Cerebellar cortex (tissue), 1 donor: Measurements from ENCODE around the gene SLCO2B1.

Source experiments
- DNase-seq: peaks from one replicate; pipeline ENCODE4 v3.0.0-alpha.2; 2015; ENCODE audit warnings: low spot score

SLCO2B1 gene

DNA sequence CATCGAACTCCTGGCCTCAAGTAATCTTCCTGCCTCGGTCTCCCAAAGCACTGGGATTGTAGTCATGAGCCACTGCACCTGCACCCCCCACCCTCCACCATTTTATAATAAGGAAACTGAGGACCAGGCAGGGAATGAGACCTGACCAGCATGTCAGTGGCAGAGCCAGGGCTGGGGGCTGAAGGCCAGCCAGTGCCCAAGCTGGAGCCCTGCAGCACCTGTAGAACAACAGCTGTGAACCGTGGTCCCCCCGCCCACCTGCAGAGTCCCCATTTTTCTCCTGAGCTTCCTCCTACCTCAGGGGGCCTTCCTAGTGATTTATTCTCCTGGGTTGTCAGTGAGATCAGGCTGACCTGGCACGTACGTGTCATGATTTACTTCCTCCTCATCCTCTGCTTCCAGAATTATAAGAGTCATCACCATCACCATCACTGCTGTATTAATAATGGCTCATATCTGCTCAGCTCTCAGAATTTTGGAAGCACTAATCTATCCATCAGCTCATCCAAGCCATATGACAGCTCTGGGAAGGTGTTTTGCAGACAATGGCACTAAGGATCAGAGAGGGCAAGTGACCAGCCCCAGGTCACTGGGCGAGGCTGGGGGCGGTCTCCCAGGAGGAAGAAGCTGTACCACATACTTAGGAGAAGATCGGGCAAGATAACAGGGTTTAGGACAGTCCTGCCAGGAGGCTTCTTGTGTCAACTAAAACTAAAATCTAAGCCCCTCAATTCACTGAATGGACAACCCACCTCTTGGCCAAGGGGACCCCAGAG is 5.5 kb upstream of the SLCO2B1 start:
- DNase-seq, result no peak

DNA sequence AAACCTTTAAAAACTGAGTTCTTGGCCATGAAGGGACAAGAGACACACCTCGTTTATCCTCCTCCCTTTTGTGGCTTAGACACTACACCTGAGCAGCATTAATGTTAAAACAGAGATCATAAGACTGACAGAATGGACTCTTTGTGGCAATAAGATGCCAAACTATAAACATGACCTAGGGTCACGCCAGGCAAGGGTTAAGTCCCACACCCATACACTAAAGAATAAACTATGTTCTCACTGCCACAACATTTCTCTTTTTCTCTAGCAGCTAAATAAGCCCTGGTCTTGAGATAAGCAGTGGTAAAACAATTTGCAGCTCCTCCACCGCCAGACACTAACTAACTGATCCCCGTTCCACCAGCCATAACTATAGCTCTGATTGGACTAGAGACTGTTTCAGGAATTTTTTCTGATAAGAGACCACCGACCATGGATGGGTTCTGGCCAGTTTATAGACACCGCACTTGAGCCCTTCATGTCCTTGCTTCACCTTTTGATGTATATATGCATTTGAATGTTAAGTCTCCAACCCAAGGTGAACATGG is 4.9 kb upstream of the SLCO2B1 start:
- no peak for DNase-seq

DNA sequence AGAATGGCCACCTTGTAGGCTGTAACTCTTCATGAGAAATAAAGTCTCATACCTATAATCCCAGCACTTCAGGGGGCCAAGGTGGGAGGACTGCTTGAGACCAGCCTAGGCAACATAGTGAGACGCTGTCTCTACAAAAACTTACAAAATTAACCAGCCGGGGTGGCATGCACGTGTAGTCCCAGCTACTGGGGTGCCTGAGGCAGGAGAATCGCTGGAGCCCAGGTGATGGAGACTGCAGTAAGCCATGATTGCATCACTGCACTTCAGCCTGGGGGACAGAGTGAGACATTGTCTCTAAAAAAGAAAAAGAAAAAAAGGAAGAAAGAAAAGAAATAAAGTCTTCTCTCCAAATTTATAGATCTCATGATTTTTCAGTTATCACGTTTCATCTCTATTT is 4.2 kb upstream of the SLCO2B1 start:
- DNase-seq, result no peak

DNA sequence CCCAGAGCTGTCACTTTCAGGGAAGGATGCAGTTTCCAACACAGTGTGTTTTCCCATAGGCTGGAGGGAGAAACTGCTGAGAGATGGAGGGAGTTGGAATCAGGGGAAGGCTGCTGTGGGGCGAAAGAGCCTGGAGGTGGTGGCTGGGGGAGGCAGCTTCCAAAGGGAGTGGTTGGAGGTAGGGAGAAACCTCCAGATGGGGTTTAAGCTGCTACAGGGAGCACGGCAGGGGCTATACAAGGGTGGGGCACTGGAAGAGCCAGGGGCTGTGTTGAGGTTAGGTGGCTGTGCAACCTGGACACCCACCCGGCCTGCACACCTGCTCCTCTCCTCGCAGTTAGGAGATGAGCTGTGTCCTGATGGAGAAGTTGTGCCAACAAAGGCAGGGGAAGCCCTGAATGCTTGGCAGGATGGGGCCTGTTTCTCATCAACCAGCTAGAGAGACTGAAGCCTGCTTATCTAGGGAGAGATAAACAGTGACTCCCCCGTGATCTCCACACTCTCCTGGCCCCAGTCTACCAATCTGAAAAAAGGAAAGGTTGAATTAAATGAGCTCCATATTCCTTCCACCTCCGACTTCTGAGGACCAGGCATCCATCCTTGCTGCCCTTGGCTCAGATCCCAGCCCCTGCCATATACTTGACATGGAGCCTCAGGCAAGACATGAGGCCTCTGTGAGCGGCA is 3.6 kb upstream of the SLCO2B1 start:
- no peak for DNase-seq

DNA sequence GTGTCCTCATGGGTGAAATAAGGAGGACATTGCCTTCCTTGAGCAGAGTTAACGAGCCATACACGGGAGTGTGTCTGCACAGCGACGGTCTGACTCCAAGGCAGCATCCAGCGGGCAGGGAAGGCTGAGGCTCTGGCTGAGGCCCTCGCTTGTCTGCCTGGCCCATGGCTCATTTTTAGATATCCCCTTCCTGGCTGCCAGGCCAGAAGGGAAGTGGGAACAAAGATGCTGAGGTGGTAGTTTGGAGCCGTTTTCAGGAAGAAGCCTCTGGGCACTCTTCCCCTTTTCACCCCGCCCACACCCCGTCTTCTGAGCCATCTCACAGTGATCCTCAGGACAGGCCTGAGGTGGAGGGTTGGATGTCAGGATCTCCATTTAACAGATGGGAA is 3.0 kb upstream of the SLCO2B1 start:
- no peak for DNase-seq

DNA sequence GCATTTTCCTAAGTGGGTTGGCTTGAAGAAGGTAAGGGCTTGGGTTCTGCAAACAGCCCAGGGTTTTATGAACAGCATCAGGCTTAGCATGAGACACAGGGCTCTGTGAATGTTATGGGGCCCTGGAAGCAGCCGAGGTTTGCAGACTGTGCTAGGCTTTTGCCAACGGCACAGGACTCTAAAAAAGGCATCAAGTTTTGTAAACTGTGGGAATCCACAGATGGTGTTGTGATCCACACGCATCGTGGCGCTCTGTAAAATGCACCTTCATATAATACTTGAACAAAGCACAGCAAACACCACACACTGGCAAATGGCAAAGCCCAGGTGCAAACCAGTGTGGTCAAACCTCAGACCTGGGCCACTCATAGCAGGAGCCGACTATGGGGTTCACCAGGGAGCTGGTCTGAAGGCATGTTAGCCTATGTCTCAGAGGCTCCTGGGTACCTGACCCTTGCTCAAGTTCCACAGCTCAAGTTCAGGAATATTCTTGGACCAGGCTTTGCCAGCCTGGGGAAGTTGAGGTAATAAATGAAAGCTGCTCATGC is 2.4 kb upstream of the SLCO2B1 start:
- DNase-seq, result no peak

DNA sequence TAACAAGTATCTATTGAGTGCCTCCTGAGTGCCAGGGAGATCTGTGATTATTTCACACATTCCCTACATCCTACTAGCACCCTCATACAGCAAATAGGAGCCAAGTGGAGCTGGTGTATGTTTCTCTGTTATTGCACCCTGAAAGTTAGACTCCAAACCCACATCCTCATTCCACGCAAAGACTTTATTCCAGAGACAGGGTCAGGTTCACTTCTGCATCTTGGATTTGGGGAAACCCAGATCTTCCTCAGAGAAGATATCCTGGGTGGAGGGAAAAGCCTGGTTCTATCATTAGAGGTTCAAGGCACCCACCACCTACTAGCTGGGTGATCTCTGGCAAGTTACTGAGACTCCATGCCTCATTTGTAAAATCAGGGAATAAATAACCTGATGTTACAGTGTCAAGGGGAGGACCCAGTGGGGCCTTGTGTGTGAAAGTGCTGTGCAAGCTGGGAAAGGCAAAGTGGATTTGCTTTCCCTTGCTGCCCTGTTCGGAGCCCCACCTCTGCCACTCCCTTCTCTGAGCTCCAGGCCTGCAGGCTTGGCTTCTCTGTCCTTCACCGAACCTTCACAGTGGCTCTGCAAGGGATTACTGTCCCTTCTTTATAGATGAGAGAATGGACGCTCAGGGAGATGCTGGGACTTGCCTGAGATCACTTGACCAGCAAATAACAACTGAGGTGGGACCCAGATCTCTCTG is 991 bp upstream of the SLCO2B1 start:
- no peak for DNase-seq

DNA sequence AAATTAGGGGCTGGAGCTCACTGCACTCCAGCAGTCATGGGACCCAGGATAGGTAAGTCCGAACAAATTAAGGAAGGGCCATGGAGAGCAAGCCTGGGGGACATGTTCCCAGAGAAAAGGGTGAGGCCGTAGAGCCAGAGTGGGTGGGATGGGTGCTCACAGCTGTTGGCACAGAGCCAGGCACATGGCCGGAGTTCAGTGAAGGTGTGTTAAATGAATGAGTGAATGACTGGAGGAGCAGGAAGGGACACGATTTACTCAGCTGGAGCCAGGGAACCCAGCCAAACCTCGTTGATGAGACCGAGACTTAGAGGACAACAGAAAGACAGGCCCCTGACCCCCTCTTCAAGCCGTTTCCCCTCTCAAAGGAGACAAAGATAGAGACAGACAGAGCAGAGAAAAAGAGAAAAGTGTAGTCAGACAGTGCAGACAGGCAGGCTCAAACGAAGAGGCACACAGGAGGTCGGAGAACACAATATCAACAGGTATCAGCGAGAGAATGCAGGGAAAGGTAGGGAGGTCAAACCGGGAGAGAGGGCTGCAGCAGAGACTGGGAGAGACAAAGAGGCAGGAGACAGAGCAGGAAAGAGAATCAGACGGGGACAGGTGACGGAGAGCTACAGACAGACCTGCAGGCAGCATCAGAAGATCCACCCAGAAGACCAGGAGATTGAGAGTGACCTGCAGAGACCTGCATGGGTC is 590 bp downstream of the SLCO2B1 start:
- DNase-seq, result no peak

DNA sequence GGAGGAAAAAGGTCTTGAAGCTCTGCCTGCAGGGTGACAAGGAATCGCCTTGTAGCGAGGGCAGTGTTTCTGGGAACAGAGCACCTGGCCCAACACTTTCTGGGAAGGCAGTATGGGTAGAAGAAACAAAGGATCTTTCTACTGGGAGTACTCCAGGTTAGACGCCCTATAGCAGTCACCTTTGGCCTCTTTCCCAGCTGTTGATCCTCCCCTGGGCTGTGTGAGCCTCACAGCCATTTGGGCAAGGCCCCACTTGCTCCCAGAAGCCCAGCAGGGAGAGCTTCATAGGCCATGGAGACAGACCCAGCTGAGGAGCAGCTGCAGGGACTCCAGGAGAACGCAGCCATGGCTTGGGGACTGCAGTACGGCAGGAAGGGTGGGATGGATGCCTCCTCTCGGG is 1.2 kb downstream of the SLCO2B1 start:
- DNase-seq, result no peak

DNA sequence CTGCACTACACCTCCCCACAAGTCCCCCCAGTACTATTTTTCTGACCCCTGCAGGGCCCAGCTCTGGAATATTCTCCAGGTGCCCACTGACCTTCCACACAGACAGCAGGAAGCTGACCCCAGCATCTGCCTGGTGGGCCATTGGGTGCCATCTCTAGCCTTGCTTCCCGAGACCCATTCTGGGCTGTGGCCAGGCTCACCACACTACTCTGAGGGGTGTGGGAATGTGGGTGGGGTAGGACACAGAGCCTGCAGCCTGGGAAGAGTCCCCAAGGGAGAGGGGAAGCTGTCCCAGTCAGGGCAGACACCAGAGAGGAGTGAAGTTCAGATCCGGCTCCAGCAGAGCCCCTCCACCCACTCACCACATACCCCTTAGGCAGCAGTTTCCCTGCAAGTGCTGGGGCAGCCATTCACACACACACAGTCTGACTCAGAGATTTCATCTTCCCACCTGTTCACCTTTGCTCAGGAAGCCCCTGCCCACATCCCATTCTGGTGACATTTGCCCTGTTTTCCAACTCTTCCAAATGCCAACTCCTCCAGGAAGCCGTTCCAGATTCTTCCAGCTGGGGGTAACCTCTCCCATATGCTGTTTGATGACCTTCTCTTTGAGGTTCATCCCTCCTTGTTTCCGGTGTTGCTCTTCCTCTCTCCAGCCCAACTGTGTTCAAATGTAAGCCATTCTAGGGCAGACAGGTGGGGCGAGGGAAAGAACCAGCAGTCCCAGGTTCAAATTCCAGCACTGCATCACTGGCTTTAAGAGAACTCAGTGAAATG is 1.9 kb downstream of the SLCO2B1 start:
- DNase-seq, result no peak

DNA sequence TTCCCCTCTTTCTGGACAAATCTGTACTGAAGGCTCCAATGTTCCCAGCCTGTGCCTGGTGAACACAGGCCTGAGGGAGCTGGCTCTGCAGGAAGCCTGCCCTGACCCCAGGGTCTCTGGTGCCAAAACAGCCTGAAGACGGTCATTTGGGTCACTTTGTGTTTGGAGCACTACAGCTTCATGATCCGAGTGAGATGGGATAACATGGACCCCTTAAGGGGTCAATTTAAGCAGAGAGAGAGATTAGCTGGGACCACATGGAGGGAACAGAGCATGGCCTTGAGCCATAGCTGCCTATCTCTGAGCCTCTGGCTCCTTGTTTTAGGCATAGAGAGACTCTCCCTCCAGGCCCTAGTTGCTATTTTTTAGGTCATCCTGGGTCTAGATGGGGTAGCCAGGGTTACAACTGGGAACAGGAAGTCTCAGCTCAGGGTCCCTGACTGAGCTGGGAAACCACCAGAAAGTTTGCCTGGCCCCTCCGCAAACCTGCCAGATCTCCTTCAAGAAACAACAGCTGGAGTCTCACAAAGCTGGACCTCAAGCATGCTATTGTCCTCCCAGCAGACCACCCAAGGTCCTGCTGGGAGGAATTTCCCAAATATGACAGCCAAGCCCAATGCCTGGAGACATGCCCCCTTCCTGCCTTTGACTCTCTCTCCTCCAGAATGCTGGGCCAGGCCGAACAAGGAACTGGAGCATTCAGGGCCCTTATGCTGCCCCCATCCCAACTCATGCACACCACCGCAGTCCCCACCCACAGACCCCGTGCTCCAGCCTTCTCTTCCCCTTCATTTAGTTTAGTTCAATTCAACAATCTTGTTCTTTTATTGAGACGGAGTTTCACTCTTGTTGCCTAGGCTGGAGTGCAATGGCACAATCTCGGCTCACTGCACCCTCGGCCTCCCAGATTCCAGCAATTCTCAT is 4.0 kb downstream of the SLCO2B1 start:
- no peak for DNase-seq

DNA sequence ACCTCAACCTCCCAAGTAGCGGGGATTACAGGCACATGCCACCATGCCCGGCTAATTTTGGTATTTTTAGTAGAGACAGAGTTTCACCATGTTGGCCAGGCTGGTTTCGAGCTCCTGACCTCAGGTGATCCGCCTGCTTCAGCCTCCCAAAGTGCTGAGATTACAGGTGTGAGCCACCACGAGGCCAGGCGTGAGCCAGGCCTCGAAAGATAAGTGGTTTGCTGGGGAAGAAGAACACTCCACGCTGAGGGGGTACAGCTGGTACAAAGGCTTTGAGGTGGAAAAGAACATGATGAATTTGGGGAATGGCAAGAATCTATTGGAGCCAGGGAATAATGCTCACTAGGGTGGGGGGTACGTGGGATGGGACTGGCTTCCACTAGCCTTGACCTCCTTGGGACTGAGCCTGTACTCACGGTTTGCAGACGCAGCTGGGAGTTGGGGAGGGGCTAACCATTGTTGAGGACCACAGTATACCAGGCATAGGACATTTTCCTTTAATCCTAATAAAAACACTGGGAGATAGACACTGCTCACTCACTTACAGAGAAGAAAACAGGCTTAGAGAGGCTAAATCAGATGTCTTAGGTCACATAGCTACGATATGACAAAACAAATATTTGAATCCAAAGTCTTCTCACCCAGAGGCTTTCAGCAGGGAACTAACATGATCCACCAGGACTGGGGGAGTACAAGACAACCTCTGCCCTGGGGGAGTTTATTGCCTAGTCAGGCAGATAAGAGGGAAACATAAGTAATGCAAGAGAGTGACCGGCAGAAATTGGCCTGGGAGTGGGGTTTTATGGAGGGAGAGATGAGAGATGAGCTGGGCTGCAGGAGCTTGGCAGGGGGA is 4.9 kb downstream of the SLCO2B1 start:
- DNase-seq, result no peak

DNA sequence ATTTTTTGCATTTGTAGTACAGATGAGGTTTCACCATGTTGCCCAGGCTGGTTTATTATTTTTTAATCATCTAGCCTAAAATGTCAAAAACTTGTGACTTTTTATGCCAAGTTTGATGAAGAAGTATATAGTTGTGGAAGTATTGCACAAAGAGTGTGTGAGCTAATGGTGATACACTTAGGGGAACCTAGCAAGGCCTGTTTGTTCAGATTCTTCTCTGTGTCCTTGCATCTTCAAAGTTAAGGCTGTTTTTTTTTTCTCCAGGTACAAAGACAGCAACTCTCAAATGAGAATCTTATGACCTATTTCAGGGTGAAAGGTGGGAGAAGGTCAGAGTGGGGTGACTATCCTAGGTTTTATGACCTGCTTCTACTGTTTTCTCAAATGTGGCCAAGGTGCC is 7.3 kb downstream of the SLCO2B1 start:
- DNase-seq, result no peak

DNA sequence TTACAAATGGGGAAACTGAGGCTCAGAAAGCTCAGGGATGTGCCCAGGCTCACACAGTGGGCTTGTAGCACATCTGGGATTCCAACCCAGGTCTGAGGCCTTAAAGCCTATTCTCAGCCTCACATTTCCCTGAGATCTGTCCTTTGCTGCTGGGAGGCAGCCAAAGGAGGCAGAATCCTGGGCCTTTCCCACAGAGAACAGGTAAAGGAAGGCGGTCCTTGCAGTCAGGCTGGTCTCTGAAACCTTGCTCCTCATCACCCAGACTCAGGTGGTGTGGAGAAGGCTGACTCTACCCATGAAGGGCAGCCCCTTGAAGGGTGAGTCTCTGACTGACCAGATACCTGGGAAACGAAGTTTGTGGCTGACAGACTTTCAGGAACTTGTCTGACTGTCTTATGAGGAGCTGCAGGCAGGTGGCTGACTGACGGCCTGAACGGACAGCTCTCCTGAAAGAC is 7.8 kb downstream of the SLCO2B1 start:
- no peak for DNase-seq

DNA sequence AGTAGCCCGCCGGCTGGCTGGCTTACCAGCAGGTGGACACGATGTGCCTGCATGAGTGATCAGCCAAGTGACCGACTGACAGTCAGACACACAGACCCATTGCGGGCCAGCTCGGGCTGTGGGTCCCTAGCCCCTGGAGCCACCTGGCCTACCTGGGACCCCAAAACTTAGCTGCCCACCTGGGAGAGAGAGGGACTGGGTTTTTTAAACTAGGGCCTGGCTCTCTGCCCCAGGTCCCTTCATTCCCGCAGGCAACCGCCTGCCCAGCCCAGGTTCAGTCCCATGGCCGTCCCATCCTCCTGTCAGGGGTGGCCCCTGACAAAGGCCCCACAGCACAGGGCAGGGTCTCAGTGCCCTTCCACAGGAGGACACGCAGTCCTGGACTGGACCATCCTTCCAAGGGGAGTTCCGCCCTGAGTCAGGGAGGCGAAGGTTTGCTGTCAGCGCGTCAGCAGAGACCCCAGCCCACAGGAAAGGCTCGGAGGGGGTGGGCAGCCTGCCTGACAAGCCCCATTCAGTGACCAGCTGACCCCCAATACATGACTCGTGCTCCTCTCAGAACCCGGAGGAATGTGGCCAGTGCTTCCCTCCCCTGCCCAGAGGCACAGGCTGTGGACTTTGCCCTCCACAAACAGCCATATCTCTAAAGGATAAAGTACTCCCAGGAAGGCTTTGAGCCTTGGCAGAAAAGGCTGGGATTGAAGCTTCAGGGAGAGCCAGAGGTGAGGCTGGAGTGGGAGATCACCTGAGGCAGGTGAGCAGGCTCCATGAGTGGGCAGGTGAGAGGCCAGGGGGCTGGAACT is 8.4 kb downstream of the SLCO2B1 start:
- DNase-seq, result no peak

DNA sequence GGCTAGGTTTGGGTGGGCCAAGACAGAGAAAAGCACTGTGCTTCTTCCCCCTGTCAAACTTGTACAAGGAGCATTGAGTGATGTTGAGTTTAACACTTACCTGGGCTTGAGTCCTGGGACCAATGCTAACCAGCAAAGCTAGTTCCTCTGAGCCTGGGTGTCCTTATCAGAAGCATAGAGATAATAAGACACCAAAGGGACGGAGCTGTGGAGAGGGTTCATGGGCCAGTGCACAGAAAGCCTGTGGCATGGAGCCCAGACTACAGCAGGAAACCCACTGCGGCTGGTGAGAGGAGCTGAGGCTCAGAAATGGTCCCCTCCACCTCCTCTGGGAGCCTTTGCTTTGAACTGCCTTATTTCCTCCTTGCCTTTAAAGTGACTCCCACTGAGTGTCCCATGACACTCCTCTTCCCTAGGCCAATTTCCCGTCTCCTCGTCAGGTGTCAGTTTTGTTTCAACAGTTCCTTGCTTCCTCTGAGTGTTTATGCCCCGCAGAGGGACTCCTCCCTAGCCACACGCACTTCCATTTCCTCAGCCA is 9.4 kb downstream of the SLCO2B1 start:
- peak; percentile 53 for DNase-seq

DNA sequence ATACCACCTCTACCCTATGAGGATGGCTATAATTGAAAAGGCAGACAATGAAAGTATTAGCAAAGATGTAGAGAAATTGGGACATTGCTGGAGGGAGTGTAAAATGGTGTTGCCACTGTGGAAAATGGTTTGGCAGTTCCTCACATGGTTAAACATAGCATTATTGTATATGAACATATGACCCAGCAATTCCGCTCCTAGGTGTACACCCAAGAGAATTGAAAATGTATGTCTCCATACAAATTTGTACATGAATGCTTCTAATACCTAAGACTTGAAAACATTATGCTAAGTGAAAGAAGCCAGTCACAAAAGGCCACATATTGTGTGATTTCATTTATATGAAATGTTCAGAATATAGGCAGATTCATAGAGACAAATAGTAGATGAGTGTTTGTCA is 10.0 kb downstream of the SLCO2B1 start:
- no peak for DNase-seq
